HG03066 (cell line): Measurements from ENCODE around the gene CCR7.

Experiments used
- ATAC-seq: cut with Tn5 transposase; IDR thresholded peaks from one replicate; pipeline ENCODE4 v1.9.1; 2021; ENCODE audit warnings: low read depth; ENCODE audit not compliant: unreplicated experiment

The CCR7 gene

DNA sequence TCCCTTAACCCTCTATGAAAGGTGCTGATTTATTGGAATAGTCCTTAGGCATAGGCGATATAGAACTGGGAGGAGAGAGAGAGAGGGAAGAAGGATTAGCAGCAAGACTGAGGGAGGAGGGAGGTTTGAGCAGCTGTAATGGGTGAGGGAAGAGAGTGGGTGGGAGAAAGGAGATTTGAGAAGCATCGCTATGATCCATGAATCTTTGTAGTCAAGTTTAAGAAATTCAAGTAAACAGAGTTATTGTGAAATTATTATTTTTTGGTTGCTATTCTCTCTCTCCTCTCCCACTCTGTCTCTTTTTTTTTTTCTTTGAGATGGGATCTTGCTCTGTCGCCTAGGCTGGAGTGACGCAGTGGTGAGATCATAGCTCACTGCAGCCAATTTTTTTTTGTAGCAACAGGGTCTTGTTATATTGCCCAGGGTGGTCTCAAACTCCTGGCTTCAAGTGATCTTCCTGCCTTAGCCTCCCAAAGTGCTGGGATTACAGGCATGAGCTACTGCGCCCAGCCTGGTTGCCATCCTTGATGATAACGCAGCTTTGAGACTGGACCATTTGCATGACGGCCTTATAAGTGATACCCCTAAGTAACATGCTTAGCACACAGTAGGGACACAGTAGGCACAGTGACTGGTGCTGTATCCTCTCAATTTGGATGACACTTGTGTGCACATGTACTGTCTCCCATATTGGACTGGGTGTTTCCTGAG, 42.9 kb downstream of the CCR7 start:
- no peak for ATAC-seq

DNA sequence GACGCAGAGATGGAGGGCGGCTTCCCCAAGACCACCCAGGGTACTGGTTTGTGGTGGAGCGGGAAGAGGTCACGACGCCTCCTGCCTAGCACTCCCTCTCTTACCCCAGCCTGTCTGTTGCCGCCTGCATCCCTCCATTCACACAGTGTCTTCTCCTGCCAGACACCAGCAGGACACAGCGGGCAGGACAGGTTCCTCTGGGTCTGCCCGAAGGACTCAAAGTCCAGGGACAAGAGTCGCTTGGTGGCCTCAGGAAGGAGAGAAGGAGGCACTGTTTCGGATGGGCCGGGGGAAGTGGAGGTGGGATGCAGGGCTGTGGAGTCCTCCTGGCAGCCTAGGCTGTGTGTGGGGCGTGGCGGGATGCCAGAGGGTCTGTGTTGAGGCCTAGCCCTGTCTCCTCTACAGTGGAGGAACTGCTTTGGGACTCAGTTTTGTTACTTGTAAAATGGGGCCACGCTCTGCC, 44.2 kb downstream of the CCR7 start:
- ATAC-seq: no peak

DNA sequence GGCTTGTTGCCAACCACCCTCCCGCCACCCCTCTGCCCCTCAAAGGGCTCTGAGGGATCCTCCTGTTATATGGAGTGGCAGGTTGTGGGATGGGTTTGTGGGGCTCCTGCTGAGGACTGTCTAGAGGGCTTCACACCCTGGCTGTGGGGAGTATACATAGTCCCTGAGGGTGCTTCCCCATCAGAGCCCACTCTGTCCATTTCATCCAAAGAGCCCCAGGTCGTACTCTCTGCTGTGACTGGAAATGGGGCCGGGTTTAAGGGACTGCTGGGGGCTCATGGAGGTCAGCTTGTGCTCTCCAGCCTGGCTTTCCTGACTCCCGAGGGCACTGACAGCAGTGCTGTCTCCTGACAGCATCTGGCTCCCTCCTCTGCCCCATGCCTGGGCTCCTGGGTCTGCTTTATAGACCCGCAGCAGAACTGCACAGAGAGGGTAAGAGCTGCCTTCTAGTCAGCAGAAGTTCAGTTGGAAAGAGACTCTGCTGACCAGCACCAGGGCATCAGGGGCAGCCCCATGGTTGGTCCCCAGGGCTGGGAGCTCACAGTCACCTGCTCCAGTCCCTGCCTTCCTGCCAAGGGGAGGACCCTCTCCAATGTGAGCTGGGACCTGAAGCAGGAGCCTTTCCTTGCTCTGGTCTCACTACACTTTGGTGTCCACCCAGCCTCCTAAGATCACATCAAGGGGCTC, 46.0 kb downstream of the CCR7 start:
- ATAC-seq: no peak

DNA sequence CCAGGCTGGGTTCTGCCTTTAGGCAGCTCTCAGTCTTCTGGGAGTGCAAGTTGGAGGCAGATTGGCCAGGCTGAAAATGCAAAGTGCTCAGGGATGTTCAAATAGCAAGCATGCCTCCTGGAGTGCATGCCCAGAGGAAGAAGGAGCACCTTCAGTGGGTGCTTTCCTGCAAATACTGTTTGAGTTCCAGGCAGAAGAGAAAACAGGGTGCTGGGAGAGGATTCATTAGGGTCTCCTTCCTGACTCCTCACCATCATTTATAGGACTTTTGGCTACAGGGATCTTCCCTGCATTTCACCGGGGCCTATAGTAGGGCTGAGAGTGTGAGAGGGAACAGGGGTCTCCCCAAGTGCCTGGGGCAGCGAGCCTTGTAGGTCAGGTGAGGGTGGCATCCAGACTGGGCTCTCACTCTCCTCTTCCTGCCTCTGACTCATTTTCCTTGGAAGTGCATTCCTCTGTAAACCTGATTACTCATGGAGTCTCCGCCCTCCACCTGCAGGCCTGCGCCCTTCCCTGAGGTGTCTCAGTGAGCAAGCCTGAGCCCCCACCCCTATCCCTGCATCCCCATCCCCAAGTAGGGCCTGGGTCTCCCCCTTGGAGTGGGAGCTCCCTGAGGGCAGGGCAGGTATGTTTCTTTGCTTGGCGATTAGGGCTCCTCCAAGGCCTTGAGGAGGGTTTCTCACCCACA, 46.7 kb downstream of the CCR7 start:
- ATAC-seq: no peak

DNA sequence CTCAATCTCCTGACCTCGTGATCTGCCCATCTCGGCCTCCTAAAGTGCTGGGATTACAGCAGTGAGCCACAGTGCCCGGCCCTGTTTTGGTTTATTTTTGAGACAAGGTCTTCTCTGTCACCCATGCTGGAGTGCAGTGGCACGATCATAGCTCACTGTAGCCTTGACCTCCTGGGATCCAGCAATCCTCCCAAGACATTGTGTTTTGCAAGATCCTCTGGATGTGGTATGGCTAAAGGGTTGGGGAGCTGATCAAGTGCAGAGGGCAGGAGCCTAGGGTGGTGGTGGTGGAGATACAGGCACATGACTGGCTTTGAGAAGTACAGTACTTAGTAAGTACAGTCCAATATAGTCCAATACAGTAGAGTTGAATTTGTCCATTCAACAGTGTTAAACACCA, 47.3 kb downstream of the CCR7 start:
- no peak for ATAC-seq

DNA sequence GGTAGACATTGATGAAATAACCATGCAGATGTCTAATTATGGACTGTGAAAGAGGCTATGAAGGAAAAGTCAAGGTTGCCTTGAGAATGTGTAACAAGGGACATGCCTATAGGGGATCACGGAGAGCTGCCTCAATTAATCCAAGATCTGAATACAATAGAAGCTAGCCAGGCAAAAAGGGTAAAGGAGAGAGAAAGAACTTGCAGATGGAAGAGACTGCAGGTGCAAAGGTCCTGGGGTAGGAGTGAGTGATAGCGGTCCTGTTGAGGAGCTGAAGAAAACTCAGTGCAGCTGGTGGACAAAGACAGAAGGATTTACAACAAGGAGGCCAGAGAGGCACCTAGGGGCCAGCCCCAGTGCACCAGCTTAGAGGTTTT, 48.0 kb downstream of the CCR7 start:
- ATAC-seq: no peak

DNA sequence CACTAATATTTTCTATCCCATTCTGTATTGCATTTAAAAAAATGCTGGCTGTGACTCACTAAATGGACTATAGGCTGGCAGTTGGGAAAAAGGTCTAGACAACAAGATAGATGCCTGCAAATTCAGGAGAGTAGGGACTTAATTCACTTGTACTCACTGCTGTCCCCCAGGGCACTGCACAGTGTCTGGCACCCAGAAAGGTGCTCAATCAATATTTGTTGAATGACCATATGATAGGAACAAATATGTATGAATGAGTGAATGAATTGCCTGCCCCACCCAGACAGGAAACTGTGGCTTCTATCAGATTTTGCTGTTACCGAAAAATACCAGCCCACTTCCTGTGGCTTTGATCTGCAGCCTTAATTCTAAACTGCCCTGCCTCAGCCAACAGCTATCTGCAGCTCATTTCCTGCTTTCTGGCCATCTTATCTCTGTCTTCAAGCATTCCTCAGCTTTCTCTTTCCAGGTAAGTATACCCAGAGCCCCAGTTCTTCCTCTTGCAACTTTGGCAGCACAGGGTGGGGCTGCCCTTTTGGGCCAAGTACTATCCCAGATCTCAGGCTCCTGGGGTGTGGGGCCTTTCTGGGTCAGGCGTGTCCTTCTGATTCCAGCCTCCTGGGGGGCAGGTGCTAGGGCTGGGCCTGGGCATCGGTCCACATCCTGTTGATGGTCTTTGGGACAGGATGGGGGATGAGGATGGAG, 48.5 kb downstream of the CCR7 start:
- no peak for ATAC-seq

DNA sequence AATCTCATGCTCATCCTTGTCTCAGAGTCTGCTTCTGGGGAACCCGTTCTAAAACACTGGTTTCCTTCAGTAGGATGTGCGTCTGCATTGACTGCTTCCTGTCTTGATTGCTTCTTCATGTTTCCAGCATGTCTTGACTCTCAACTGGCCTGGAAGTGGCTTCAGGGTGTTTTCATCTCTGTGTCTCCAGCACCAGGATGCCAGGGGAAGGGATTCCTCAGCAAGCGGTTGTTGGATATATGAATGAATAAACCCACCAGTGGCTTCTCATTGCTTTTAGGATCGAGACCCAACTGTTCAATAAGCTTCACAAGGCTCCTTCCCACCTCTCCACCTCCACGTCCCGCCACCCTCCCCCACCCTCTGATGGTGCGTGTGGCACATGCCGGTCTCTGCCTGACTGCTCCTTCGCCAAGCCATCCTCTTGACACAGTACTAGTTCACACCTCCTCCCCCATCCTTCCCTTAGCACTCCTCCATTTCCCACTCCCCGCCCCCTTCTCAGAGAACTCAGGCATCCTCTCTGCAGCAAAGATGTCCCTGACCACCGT, 49.7 kb downstream of the CCR7 start:
- ATAC-seq: no peak

DNA sequence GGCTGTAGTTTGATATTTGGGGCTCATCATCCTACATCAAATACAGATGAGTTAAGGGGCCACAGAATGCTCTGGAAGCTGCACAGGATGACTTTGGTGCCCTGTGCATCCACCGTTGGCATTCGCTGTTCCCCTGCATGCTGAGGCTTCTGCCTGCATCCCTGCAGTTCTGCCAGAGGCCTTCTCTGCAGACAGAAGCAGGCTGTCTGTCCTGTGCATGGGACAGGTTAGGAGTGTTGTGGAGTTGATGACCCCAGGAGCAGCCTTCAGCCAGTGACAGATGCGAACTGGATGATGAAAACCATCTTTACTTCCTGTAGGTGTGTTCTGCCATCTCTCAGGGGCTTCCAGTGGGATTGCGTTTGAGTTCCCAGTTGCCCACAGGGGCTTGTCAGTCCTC, 50.3 kb downstream of the CCR7 start:
- ATAC-seq: no peak

DNA sequence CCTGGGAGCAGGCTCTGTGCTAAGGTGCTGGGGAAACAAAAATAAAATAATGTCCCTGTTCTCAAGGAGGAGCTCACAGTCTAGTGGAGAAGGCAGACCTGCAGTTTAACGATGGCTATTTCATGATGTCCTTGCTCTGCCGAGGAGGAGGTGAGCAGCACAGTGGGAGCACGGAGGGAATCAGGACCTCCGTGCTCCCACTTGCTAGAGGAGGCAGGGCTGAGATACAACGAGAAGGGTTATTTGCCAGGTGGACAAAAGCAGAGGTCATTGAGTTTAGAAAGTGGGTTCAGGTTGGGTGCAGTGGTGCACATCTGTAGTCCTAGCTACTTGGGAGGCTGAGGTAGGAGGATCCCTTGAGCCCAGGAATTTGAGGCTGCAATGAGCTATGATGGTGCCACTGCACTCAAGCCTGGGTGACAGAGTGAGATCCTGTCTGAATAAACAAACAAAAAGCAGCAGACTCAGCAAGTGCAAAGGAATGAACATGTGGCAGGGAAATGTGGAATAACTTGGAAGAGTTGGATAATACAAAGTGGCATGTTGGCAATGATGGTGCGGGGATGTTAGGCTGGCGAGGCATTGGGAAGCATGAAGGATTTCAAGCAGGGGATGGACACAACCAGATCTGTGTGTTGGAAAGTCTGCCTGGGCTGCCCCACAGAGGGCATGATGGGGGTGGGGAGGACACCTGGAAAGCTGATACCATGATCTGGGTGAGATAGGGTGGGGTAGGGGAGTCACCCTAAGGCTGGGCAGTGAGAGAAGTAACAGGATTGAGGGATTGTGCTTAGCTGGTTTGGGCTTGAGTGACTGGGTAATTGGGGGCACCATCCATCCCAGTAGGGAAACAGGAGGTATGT, 51.0 kb downstream of the CCR7 start:
- no peak for ATAC-seq

DNA sequence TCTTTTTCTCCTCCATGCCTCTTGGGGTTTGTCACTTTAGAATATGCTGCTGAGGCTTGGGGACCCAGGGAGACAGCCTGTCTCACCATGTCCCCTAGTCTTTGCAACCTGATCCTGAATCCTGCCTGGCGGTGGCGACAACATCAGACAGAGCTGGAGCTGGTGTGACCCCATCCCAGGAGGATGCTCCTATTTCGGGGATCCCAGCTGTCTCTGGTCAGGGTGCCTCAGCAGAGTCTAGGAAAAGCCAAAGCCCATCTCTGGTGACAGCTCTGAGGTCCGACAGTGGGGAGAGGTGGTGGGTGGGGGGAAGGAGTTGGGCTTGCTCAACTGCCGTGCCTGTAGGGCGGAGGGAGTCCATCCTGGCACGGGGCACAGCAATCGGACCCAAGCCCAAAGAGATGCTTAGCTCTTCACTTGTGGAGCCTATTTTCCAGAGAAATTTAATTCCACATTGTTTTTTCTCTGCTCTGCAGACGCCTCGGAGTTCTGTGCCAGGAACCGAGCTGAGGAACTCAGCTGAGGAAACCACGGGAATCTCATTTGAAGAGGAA, 53.5 kb downstream of the CCR7 start:
- no peak for ATAC-seq

DNA sequence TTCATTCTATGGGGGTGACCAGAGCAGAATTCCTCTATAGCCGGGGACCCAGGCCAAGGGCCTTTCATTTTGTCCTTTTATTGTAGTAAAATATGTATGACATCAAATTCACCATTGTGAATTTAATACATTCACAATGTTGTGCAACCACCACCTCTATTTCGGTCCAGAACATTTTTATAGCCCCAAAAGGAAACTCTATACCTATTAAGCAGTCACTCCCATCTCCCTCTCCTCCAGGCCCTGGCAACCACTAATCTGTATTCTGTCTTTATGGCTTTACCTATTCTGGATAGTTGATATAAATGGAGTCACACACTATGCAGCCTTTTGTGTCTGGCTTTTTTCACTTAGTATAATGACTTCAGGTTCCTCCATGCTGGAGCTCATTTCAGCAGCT, 54.1 kb downstream of the CCR7 start:
- ATAC-seq: no peak

DNA sequence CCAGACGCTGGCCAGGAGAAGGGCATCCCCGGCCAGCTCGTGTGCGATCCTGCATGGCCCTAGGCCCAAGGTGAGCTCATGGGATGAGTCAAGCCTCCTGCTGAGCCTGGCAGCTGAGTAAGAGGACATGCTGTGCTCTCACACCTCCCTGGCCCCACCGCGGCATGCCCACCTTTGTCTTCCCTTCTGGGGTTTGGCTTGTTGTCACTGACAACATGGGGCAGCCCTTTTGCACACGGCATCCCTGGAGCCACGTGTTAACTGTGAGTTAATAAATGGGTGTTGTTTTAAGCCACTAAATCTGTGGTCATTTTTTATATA, 55.0 kb downstream of the CCR7 start:
- no peak for ATAC-seq

DNA sequence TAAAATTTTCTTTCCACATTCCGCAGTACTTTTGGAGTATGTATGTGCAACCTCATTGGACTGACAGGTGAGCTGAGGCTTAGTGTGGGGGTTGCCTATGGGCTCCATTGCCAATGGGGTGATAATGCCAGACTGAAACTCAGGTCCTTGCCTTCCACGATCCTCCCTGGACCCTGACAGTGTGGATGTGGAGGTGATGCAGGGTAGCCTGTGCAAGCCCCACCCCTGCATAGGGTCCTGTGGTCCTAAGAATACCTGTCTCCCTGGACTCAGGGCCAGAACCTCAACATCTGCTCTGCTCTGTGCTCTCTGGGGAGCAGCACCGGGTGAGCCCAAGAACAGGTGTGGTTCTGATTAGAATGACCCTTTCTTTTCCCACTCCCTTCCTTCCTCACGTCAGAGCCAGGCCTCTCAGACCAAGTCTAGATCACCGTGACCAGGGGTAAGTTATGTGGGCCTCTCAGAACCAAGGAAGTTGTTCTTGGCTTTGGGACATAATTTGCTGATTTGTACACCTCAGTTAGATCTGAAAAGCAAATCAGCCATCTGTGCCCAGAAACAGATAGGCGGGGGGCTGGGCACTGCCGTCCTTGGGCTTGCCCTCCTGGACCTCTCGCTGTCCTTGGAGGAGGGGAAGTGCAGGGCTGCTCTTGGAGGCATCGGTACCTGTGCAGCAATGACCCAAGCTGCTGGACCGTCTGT, 55.5 kb downstream of the CCR7 start:
- ATAC-seq: no peak

DNA sequence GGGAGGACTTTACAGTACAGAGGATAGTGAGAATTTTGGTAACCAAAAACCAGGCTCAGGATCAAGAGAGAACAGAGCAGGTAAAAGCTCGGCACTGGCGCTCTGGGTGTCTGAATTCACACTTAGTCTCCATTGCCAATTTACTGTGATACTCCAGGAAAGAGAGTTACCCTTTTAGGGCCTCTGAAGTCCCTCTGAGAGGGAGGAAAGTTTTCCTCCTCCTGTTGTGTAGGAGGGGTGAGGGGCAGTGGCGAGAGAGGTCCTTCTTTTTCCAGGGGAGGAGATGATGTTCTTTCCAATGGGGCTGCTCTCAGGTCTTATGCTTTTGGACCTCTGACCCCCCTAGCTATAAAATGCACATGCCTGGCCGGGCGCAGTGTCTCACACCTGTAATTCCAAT, 58.5 kb downstream of the CCR7 start:
- no peak for ATAC-seq
